Peyer's patch (tissue), 4 donors: ENCODE measurements around the gene XCL1. TPM values are rescaled to one million over a fixed set of nuclear protein-coding genes. Genes with fewer than 3 reads are reported as not detected.

Experiments used
- DNase-seq, 3 donors: peaks; one replicate each; pipeline ENCODE4 v3.0.0-alpha.2; 2017 to 2019
- H3K27ac ChIP-seq, 4 donors: fragments of 200-600 bp; sonication (generic); one replicate each; pipeline ENCODE4 v1.5.1; 2016 to 2019
- H3K27me3 ChIP-seq, 2 donors: fragments of 200-600 bp; sonication (generic); one replicate each; pipeline ENCODE4 v1.5.1; 2019
- H3K36me3 ChIP-seq, 3 donors: fragments of 200-600 bp; sonication (generic); one replicate each; pipeline ENCODE4 v1.5.1; 2016 to 2019
- H3K4me1 ChIP-seq, 4 donors: fragments of 200-600 bp; sonication (generic); one replicate each; pipeline ENCODE4 v1.5.1; 2016 to 2019
- H3K4me3 ChIP-seq, 4 donors: fragments of 200-600 bp; sonication (generic); 1 replicate in 3 of 4; 2 replicates in 1 of 4; pipeline ENCODE4 v1.5.1; 2016 to 2019; ENCODE audit warnings: mild to moderate bottlenecking in 1 of 4
- H3K9me3 ChIP-seq, 4 donors: fragments of 200-600 bp; sonication (generic); one replicate each; pipeline ENCODE4 v1.5.1; 2016 to 2019; ENCODE audit warnings: mild to moderate bottlenecking in 1 of 4
- POLR2A ChIP-seq, 2 donors: fragments of 450-650 bp; IDR thresholded peaks; one replicate each; pipeline ENCODE4 v1.5.1; 2017; ENCODE audit warnings: antibody characterized with exemption in 2 of 2, mild to moderate bottlenecking in 2 of 2, moderate library complexity in 2 of 2
- total RNA-seq, 4 donors: library from RNA; depleted of rRNA; stranded (reverse); fragments of >200 nt; gene quantifications; one replicate each; pipeline ENCODE4 v1.1.0, GENCODE V29; 2016
- TF ChIP-seq, protein P1 (sequence below), 6 experiments: fragments of 450-650 bp in 4 of 6; fragments of 200-600 bp in 2 of 6; sonication (generic) in 1 of 6; IDR thresholded peaks; one replicate each; pipeline ENCODE4 v1.5.1; 2017 to 2019; ENCODE audit warnings: antibody characterized with exemption in 6 of 6, mild to moderate bottlenecking in 3 of 6, moderate library complexity in 1 of 6

Gene XCL1
- total RNA-seq, 4 donors from 2014 or later, result not detected

GRCh38 chr1:168565825-168566224 lies 10.6 kb upstream of the XCL1 start:
- Histone ChIP-seq H3K27me3 (no peaks in the 10 kb centered on the region), H3K27ac (no peak overlapping the region), H3K9me3 (no peaks in the 10 kb centered on the region), H3K4me3 (no peak overlapping the region), H3K36me3 (no peaks in the 10 kb centered on the region), H3K4me1 (no peaks in the 10 kb centered on the region)
- no peak for DNase-seq
- no peak for TF ChIP-seq POLR2A (IDR thresholded peaks at IDR 0.05)
- TF ChIP-seq, protein P1, sequence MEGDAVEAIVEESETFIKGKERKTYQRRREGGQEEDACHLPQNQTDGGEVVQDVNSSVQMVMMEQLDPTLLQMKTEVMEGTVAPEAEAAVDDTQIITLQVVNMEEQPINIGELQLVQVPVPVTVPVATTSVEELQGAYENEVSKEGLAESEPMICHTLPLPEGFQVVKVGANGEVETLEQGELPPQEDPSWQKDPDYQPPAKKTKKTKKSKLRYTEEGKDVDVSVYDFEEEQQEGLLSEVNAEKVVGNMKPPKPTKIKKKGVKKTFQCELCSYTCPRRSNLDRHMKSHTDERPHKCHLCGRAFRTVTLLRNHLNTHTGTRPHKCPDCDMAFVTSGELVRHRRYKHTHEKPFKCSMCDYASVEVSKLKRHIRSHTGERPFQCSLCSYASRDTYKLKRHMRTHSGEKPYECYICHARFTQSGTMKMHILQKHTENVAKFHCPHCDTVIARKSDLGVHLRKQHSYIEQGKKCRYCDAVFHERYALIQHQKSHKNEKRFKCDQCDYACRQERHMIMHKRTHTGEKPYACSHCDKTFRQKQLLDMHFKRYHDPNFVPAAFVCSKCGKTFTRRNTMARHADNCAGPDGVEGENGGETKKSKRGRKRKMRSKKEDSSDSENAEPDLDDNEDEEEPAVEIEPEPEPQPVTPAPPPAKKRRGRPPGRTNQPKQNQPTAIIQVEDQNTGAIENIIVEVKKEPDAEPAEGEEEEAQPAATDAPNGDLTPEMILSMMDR (IDR thresholded peaks at IDR 0.05), result no peak

DNA sequence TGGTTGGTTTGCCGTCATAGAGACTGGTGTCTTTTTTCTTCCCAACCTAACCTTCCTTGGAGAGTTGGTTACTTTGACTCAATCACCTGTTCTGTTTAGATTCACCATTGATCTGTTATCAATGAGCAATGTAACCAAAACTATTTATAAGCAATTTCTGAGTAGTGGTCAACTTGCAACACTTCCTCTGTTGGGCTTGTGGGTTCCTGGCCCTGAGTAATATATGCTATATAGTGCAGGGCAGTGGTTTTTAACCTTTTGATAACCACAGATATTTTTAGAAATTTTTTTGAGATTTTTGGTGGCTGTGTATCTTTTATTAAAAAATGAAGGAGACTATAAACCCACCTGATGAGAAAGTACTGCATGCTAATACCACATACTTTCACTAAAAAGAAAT lies 9.4 kb upstream of the XCL1 start:
- Histone ChIP-seq H3K27ac (no peak overlapping the region), H3K4me1 (no peaks in the 10 kb centered on the region), H3K4me3 (no peak overlapping the region), H3K9me3 (no peaks in the 10 kb centered on the region), H3K27me3 (no peaks in the 10 kb centered on the region), H3K36me3 (no peaks in the 10 kb centered on the region)
- DNase-seq, result no peak
- TF ChIP-seq, protein P1 (IDR thresholded peaks at IDR 0.05), result no peak
- no peak for TF ChIP-seq POLR2A (IDR thresholded peaks at IDR 0.05)

DNA sequence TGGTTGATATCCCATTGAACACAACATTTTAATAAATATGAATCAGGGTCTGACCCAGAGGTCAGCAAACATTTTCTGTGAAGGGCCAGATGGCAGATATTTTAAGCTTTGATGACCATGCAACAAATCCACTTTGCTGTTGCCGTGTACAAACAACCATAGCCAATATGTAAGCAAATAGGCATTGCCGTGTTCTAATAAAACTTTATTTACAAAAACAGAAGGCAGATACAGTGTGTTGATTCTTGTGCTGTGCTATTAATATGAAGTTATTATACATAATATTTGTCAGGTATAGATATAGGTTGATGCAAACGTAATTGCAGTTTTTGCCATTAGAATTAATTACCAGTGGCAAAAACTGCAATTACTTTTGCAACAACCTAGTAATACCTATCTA lies 8.8 kb upstream of the XCL1 start:
- DNase-seq, result no peak
- no peaks in the 10 kb centered on the region for H3K9me3 ChIP-seq
- no peaks in the 10 kb centered on the region for H3K4me1 ChIP-seq
- H3K36me3 ChIP-seq, result no peaks in the 10 kb centered on the region
- H3K27ac ChIP-seq, result no peak overlapping the region
- no peaks in the 10 kb centered on the region for H3K27me3 ChIP-seq
- TF ChIP-seq, protein P1 (IDR thresholded peaks at IDR 0.05), result no peak
- no peak for TF ChIP-seq POLR2A (IDR thresholded peaks at IDR 0.05)
- H3K4me3 ChIP-seq, result no peak overlapping the region

DNA sequence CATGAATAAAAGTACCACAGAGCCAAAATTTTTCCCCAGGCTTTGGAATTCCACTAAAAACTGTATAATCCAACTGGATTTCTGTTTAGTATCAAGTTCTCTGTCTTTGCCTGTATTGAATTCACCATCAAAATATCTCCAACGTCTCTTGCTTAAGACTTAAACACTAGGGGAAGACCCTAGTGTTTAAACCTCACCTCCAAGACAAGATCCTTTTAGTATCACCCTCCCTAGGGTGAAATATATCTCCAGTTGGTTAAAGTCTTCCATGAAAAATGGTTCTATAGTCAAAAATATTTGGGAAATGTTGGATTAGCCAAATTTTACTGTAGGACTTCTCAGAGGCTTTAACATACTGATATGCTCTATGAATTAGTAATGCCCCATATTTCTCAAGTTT lies 8.1 kb upstream of the XCL1 start:
- TF ChIP-seq POLR2A (IDR thresholded peaks at IDR 0.05), result no peak
- TF ChIP-seq, protein P1 (IDR thresholded peaks at IDR 0.05), result no peak
- Histone ChIP-seq H3K4me1 (no peaks in the 10 kb centered on the region), H3K36me3 (no peaks in the 10 kb centered on the region), H3K4me3 (no peak overlapping the region), H3K27me3 (no peaks in the 10 kb centered on the region), H3K9me3 (no peaks in the 10 kb centered on the region), H3K27ac (no peak overlapping the region)
- no peak for DNase-seq

DNA sequence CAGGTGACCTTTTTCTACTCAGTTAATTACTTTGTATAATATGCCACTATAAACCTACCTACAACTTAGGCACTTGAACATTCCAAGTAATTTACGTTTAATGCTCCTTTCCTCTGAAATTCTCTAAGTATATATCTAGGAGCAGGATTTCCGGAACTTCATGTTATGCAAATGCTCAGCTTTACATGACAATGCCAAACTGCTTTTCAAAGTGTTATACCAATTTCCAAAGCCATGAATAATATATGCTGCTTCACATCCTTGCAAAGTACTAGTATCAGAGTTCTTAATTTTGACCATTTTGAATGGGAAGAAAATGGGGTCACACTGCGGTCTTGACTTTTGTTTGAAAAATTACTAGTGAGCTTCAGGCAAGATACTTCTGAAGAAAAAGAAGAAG lies 5.8 kb upstream of the XCL1 start:
- H3K36me3 ChIP-seq, result no peaks in the 10 kb centered on the region
- H3K27ac ChIP-seq, result no peak overlapping the region
- TF ChIP-seq, protein P1 (IDR thresholded peaks at IDR 0.05), result no peak
- no peak for TF ChIP-seq POLR2A (IDR thresholded peaks at IDR 0.05)
- H3K27me3 ChIP-seq, result no peaks in the 10 kb centered on the region
- no peaks in the 10 kb centered on the region for H3K9me3 ChIP-seq
- no peak for DNase-seq
- no peaks in the 10 kb centered on the region for H3K4me1 ChIP-seq
- H3K4me3 ChIP-seq, result no peak overlapping the region

- no peaks in the 10 kb centered on the region for H3K36me3 ChIP-seq
- H3K27ac ChIP-seq, result no peak overlapping the region
- no peak for DNase-seq
- no peaks in the 10 kb centered on the region for H3K9me3 ChIP-seq
- H3K27me3 ChIP-seq, result no peaks in the 10 kb centered on the region
- no peaks in the 10 kb centered on the region for H3K4me1 ChIP-seq
- H3K4me3 ChIP-seq, result no peak overlapping the region
- TF ChIP-seq, protein P1 (IDR thresholded peaks at IDR 0.05), result no peak
- TF ChIP-seq POLR2A (IDR thresholded peaks at IDR 0.05), result no peak
These were observed 3.8 kb upstream of the XCL1 start for GRCh38 chr1:168572633-168573032.
